ENCODE results near the gene EXOC6.
A peak's percentile ranks its signal among the peaks of the same experiment; 100 is the strongest.

Gene EXOC6

DNA sequence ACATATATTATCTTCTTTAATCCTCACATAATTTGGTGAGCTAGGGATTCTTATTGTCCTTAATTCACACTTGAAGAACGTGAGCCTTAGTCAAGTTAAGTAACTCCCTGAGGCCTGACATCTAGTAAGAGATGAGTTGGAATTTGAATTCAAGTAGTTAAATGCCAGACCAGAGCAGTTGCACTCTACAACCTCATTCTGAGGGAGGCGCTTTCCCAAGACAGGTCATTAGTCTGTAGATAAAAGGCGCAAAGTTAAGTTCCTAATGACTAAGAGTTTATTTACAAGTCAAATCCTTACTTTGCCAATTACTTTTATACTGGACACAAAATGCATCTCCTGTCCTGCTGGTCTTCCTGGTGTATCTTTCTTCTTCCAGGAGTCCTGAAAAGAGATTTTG, 3.6 kb upstream of the EXOC6 start:
- TF ChIP-seq, protein P1, sequence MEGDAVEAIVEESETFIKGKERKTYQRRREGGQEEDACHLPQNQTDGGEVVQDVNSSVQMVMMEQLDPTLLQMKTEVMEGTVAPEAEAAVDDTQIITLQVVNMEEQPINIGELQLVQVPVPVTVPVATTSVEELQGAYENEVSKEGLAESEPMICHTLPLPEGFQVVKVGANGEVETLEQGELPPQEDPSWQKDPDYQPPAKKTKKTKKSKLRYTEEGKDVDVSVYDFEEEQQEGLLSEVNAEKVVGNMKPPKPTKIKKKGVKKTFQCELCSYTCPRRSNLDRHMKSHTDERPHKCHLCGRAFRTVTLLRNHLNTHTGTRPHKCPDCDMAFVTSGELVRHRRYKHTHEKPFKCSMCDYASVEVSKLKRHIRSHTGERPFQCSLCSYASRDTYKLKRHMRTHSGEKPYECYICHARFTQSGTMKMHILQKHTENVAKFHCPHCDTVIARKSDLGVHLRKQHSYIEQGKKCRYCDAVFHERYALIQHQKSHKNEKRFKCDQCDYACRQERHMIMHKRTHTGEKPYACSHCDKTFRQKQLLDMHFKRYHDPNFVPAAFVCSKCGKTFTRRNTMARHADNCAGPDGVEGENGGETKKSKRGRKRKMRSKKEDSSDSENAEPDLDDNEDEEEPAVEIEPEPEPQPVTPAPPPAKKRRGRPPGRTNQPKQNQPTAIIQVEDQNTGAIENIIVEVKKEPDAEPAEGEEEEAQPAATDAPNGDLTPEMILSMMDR (IDR thresholded peaks at IDR 0.05; ENCODE audit: control insufficient read depth, insufficient read depth, low read depth, low read length, missing control alignments) = no peak
- H3K4me3 ChIP-seq (ENCODE audit: control insufficient read depth, low read depth, low read length) = no peak overlapping the region
- no peak for DNase-seq (ENCODE audit: low read depth)

DNA sequence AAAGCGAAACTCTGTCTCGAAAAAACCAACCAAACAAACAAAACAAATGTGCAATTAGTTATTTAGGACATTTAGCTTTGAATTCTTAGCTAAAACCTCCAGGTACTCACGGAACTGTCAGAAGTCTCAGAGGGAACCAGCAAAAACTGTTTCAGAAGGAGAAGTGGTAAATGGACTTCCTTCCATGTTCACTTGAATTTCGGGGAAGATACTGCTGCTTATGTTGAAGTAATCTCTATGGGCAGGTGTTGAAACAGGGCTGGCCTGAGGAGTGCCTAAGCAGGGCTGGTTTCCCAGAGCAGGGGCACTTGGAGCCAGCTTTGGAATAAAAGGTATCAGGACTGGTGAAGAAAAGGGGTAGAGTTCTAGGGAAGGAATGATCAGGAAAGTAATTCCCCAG, 2.4 kb upstream of the EXOC6 start:
- no peak overlapping the region for H3K4me3 ChIP-seq (ENCODE audit: control insufficient read depth, low read depth, low read length)
- DNase-seq (ENCODE audit: low read depth) = no peak
- TF ChIP-seq, protein P1 (IDR thresholded peaks at IDR 0.05; ENCODE audit: control insufficient read depth, insufficient read depth, low read depth, low read length, missing control alignments) = no peak

DNA sequence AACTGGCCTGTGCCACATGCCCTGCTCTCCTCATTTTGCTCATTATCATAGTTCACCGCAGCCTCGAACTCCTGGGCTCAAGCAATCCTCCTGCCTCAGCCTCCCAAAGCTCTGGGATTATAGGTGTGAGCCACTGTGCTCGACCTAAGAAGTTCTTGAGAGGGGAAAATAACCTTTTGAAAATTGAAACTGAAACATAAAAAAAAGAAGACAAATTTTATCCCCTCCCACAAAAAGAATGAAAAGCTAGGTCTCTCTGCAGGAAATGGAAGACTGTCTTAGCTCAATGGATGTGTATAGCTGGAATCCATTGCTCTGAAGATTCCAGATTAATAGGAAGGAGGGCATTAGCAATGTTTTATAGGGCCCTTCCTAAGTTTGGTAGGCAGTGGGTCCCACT, 2.0 kb upstream of the EXOC6 start:
- no peak overlapping the region for H3K4me3 ChIP-seq (ENCODE audit: control insufficient read depth, low read depth, low read length)
- no peak for DNase-seq (ENCODE audit: low read depth)
- TF ChIP-seq, protein P1 (IDR thresholded peaks at IDR 0.05; ENCODE audit: control insufficient read depth, insufficient read depth, low read depth, low read length, missing control alignments) = no peak

DNA sequence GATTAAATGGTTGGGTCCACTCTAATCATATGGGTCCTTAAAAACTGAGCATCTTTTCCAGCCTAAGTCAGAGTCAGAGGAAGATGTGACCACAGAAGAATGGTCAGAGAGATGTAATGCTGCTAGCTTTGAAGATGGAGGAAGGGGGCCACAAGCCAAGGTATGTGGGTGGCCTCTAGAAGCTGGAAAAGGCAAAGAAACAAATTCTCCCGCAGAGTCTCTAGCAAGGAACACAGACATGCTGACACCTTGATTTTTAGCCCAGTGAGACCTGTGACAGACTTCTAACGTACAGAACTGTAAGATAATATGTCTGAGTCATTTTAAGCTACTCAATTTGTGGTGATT, 1.5 kb upstream of the EXOC6 start:
- TF ChIP-seq, protein P1 (IDR thresholded peaks at IDR 0.05; ENCODE audit: control insufficient read depth, insufficient read depth, low read depth, low read length, missing control alignments) = no peak
- H3K4me3 ChIP-seq (ENCODE audit: control insufficient read depth, low read depth, low read length) = no peak overlapping the region
- no peak for DNase-seq (ENCODE audit: low read depth)

DNA sequence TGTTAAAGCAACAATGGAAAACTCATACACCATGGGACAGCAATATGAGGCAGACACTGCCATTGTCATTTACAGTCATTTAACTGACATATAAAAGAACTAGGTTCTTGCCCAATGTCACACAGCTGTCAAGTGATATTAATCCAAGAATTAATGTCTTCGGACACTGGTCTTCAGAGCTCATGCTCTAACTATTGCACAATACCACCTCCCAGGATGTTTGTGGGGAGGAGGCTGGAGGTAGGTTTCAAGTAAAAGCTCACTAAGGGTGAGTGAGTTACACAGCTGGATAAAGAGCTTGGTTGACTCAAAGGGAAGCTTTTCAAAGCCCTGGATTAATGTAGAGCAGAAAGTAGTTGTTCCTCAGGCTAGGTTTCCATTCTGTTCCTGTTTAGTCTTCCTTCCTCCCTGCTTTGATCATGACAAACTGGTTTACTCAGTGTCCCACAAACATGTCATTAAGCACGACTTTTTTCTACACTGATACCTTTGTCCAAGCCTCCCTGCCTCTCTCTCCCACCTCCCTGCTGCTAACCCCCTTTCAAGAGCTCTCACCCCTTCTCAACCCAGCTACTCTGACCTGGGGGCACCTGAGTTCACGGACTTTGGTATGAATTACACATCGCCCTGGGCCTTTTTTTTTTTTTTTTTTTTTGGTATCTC, 987 bp upstream of the EXOC6 start:
- DNase-seq (ENCODE audit: low read depth) = no peak
- TF ChIP-seq, protein P1 (IDR thresholded peaks at IDR 0.05; ENCODE audit: control insufficient read depth, insufficient read depth, low read depth, low read length, missing control alignments) = no peak
- H3K4me3 ChIP-seq (ENCODE audit: control insufficient read depth, low read depth, low read length) = no peak overlapping the region

DNA sequence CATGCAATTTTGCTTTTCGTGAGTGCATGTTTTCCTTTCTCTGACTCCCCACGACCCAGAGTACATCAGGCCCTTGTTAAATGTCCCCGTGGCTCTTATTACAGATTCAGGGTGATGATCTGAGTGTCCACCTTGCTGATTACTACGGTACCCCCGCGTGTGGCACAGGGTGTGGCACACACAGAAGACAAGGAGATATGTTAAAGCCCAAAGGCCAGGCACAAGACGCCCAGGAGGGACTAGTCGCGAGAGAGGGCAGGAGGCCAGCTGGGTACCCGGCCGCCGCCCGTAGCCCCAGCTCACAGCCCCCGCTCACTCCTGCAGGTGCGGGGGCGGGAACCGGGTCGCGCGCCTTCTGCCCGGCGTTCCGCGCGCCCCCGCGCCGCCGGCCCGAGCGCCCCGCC, 281 bp upstream of the EXOC6 start:
- DNase-seq (ENCODE audit: low read depth) = no peak
- TF ChIP-seq, protein P1 (IDR thresholded peaks at IDR 0.05; ENCODE audit: control insufficient read depth, insufficient read depth, low read depth, low read length, missing control alignments) = no peak
- H3K4me3 ChIP-seq (ENCODE audit: control insufficient read depth, low read depth, low read length) = peak overlapping the region; percentile 77

DNA sequence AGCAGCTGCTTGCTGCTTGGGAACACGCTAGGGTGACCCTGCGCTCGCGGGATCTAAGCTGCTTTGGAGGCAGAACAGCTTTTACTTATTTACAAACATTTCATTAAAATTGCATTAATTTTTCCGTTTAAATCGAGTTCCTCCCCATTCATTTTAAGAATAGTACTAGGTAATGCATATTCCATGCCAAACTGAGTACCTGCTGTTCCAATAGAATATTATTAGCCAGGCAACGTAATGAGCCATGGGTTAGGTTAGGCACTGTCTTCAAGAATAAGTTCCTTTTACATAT, 860 bp downstream of the EXOC6 start:
- DNase-seq (ENCODE audit: low read depth) = no peak
- TF ChIP-seq, protein P1 (IDR thresholded peaks at IDR 0.05; ENCODE audit: control insufficient read depth, insufficient read depth, low read depth, low read length, missing control alignments) = no peak
- peak overlapping the region; percentile 77 for H3K4me3 ChIP-seq (ENCODE audit: control insufficient read depth, low read depth, low read length)

All from AG09309 (cell line).